ENCODE data around the gene C3orf33. TPM values are rescaled to one million over a fixed set of nuclear protein-coding genes. Genes with fewer than 3 reads are reported as not detected.

C3orf33 gene
- total and polyA plus RNA-seq, 2 of the 13 experiments (the other 11 are each of a cell fraction or from before 2014, with no cell fraction given) = 9.2 to 12.6 TPM

DNA sequence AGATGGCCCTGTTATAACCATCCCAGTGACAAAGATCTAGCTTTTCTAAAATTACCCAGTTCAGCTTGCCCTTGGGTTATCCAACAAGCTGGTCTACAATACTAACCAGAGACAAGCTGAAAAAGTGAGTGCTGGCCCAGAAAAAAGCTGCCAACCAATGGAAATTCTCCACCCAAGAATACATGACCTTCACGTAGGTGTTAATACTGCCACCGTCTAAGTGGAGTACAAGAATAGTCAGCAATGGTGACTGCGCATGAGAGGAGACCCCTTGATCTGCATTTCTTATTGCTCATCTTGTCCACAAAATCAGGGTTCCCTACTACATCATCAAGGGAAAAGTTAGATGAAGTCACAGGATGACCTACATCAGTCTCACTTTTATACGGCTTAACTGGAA lies 45.4 kb downstream of the C3orf33 start:
- in situ Hi-C loops (cut with HindIII; ENCODE audit: extremely low pct_ligation_motif_present, low pct_unique_long_range_greater_than_20kb) = no loop called here
- CTCF ChIA-PET (ENCODE audit: low intra/inter-chr PET ratio, low total read pairs) = no interaction called here

More for the DNA sequence above, 45.4 kb downstream of the C3orf33 start:
- intact Hi-C loops (cut with micrococcal nuclease; ENCODE audit: unreplicated experiment) = no loop called here
- Histone ChIP-seq H3K9ac (ENCODE audit: insufficient read depth, low read depth, low read length) (no peak overlapping the region), H2AFZ (ENCODE audit: low read length) (no peak overlapping the region), H3K9me3 (ENCODE audit: low read length) (no peaks in the 10 kb centered on the region), H4K20me1 (ENCODE audit: insufficient read depth, low read length) (no peaks in the 10 kb centered on the region), H3K27me3 (ENCODE audit: control insufficient read depth in 1 of 2, insufficient read depth in 2 of 2, low read length in 2 of 2) (no peaks in the 10 kb centered on the region), H3K4me3 (replicated peaks in 1 of 3; ENCODE audit: insufficient read depth in 1 of 3, low read depth in 2 of 3, low read length in 3 of 3) (no peak overlapping the region), H3K4me1 (ENCODE audit: insufficient read depth, low read length) (no peaks in the 10 kb centered on the region), H3K79me2 (ENCODE audit: insufficient read depth, low read length) (no peaks in the 10 kb centered on the region), H3K27ac (ENCODE audit: extremely low read length, insufficient read depth, low read length) (no peak overlapping the region), H3K36me3 (replicated peaks in 1 of 2; ENCODE audit: control insufficient read depth in 1 of 2, insufficient read depth in 2 of 2, low read length in 2 of 2) (no peaks in the 10 kb centered on the region; a peak in 1 of 5 replicates), H3K4me2 (ENCODE audit: low read depth, low read length) (no peak overlapping the region)
- WGBS (ENCODE audit: low lambda C conversion rate) = 87% methylated on average over 4 of the region's 4 CpGs
- FAIRE-seq = no peak
- no peak for DNase-seq (ENCODE audit: low spot score)
- no TSS peak for BruUV-seq (replicated peaks)
- TF ChIP-seq ZNF678 (CRISPR knock-in tag; IDR thresholded peaks at IDR 0.05) (no peak), PLRG1 (conservative IDR thresholded peaks at IDR 0.05) (no peak), ESRRA (CRISPR knock-in tag; IDR thresholded peaks at IDR 0.05; ENCODE audit: low read depth) (no peak), KDM3A (CRISPR knock-in tag; IDR thresholded peaks at IDR 0.05; ENCODE audit: low read depth) (no peak), TGIF2 (CRISPR knock-in tag; IDR thresholded peaks at IDR 0.05) (no peak), GTF2F1 (IDR thresholded peaks at IDR 0.05; ENCODE audit: low read length) (no peak), MAF1 (CRISPR knock-in tag; IDR thresholded peaks at IDR 0.05; ENCODE audit: borderline replicate concordance) (no peak), ATAD3A (CRISPR knock-in tag; IDR thresholded peaks at IDR 0.05) (no peak), SIX1 (CRISPR knock-in tag; IDR thresholded peaks at IDR 0.05; ENCODE audit: borderline replicate concordance) (no peak), ZNF282 (IDR thresholded peaks at IDR 0.05; ENCODE audit: partially characterized antibody) (no peak), ZNF720 (CRISPR knock-in tag; IDR thresholded peaks at IDR 0.05) (no peak), KDM4B (CRISPR knock-in tag; IDR thresholded peaks at IDR 0.05) (no peak)
- TF ChIP-seq, protein P1, sequence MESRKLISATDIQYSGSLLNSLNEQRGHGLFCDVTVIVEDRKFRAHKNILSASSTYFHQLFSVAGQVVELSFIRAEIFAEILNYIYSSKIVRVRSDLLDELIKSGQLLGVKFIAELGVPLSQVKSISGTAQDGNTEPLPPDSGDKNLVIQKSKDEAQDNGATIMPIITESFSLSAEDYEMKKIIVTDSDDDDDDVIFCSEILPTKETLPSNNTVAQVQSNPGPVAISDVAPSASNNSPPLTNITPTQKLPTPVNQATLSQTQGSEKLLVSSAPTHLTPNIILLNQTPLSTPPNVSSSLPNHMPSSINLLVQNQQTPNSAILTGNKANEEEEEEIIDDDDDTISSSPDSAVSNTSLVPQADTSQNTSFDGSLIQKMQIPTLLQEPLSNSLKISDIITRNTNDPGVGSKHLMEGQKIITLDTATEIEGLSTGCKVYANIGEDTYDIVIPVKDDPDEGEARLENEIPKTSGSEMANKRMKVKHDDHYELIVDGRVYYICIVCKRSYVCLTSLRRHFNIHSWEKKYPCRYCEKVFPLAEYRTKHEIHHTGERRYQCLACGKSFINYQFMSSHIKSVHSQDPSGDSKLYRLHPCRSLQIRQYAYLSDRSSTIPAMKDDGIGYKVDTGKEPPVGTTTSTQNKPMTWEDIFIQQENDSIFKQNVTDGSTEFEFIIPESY (CRISPR knock-in tag; IDR thresholded peaks at IDR 0.05) = no peak
- TF ChIP-seq, protein P2, sequence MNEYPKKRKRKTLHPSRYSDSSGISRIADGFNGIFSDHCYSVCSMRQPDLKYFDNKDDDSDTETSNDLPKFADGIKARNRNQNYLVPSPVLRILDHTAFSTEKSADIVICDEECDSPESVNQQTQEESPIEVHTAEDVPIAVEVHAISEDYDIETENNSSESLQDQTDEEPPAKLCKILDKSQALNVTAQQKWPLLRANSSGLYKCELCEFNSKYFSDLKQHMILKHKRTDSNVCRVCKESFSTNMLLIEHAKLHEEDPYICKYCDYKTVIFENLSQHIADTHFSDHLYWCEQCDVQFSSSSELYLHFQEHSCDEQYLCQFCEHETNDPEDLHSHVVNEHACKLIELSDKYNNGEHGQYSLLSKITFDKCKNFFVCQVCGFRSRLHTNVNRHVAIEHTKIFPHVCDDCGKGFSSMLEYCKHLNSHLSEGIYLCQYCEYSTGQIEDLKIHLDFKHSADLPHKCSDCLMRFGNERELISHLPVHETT (CRISPR knock-in tag; conservative IDR thresholded peaks at IDR 0.05) = no peak
- POLR2A ChIA-PET = no interaction called here
- ATAC-seq = no peak

All from HepG2 (cell line).